ENCODE data around the gene BCKDHA.
"Not testable (repeated sequence)": the region's sequence is repeated elsewhere in the genome, so short reads cannot be mapped to it uniquely, and the experiment has no call there.

Gene BCKDHA

DNA sequence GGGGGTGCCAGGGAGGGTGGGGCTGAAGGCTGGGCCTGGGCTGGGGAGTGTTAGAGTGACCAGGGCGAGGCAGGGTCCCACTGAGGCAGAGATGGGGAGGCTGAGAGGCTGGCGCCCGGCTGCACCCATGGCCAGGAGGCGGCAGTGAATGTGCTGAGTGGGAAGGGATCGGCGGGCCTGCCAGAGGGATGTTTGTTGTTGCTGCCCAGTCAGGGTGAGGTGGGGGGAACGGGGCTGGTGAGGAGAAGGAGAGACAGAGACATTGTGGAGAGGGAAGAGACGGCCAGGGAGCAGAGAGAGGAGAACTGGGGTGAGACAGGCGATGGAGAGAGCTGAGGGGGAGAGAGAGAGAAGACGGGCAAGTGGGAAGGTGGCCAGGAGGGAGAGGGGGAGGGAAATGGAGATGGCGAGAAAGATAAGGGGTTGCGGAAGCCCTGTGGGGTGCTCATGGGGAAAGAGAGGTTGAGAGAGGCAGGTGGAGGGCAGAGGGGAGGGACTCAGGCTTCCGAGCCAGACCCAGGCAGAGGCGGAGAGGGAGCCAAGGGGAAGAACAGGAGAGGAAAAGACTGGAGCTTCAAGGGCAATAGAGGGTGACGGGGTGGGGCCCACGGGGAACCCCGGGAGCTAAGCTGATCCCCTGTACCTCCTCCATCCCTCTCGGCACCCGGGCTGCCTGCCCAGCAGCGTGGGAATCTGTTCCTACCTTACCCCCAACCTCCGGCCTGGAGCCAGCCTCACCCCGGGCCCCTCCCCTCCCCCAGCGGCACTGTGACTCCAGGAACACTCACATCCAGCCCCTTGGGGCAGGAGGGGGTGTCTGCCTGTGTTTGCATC, 30.2 kb downstream of the BCKDHA start:
- peak; percentile 10 for DNase-seq

DNA sequence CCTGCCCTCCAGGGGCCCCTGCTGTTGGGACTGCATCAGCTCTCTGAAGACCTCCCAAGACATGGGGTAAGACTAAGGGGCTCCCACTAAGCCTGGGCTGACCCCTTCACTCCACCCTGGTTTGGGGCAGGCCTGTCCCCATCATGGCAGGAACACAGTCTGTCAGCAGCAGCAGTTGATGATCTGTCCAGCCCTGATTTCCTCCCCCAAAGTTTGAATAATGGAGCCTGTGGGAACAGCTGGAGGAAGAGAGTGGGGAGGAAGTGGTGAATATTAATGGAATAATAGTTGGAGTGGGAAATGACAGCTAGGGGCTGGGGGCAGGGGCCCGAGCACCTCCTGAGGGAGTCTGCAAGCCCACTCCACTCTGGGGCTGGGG, 30.9 kb downstream of the BCKDHA start:
- no peak for DNase-seq

DNA sequence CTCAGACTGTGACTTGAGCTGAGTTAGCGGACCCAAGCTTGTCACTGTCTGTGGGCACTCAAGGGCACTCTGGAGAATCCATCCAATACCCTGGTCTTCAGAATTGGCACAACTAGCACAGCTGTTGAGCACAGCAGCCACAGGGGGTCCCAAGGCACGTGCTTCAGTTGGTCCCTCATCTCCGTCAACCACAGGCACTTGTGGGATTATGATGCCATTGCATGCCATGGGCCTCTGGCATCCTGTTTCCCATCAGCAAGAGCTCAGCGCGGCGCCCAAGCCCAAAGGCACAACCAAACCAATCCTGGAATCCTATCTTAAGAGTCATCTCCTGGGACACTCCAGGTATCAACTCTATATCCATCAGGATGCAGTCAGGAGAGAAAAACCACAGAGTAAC, 33.3 kb downstream of the BCKDHA start:
- peak; percentile 10 for DNase-seq

DNA sequence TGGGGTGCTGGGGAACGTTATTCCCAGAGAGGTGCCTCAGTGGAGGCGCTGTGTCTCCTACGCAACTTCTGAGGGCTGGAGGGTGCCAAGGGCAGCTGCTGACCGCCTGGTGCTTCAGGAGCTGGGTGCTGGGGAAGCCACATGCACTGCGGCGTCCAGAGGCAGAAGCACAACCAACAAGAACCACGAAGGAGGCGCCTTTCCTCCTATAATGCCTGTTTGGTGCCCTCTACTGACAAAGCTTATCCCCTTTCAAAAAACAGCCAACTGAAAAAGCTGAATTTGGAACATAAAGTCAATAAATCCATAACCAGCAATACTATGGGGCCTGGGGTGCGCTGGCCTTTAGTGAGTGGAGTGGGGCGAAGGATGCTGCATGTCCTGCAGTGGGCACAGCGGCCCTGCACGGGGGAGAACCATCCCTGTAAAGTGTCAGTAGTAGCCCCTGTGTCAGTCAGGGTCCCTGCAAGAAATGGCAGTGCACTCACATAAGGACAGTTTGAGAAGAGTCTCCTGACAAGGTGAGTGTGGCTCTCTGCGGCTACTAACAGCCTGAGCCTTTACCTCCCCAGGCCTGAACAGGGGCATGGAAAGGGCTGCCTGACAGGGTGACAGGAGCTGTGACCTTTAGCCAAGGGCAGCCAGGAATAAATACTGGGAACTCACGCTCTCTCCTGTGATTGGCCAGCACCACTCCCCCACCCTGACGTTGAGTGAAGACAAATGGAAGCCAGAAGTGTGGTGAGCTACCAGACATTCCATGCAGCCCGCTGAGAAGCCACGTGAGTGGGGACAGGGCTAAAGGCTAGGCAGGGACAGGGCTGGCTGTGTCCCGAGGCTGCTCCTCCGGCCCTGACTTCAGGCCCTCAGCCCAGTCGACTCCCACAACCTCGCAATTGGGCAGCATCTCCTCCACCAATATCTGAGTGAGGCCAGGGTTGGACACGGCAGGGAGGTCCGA, 34.1 kb downstream of the BCKDHA start:
- DNase-seq: peak; percentile 25

DNA sequence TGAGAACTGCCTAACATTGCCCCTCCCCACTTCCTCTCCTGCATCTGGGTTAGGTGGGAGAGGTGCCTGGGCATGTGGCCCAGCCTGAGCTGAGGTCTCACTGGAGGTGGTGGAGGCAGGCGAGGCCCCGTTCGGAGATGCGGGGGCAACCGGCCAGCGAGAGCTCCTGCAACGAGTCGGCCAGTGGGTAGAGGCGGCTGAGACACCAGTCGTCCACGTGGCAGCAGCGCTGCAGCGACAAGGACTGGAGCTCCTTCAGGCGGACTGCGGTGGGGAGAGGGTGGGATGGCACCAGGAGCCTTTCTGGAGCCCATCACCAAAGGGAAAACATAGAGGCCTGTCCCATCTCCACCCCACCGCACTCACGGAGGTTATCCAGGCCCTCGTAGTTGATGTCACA, 35.6 kb downstream of the BCKDHA start:
- DNase-seq: no peak

DNA sequence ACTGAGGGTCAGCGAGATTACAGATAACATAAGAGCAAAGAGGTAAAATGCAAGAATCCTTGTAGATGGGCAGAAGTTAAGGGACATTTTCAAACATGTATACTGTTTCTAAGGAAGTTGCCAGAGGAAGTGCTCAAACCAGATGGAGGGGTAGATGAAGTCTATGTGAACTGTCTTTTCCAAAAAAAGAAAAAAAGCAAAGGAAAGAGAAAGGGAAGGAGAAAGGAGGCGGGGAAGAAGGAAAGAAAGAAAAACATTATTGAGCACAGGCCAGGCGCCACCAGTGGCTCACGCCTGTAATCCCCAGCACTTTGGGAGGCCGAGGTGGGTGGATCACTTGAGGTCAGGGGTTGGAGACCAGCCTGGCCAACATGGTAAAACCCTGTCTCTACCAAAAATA, 36.8 kb downstream of the BCKDHA start:
- no peak for DNase-seq

DNA sequence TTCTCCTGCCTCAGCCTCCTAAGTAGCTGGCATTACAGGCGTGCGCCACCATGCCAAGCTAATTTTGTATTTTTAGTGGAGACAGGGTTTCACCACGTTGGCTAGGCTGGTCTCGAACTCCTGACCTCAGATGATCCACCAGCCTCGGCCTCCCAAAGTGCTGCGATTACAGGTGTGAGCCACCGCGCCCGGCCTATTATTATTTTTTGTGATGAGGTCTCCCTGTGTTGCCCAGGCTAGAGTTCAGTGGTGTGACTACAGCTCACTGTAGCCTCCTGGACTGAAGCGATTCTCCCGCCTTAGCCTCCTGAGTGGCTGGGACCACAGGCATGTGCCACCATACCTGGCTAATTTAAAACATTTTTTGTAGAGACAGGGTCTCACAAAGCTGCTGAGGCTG, 37.8 kb downstream of the BCKDHA start:
- not testable (repeated sequence) for DNase-seq

DNA sequence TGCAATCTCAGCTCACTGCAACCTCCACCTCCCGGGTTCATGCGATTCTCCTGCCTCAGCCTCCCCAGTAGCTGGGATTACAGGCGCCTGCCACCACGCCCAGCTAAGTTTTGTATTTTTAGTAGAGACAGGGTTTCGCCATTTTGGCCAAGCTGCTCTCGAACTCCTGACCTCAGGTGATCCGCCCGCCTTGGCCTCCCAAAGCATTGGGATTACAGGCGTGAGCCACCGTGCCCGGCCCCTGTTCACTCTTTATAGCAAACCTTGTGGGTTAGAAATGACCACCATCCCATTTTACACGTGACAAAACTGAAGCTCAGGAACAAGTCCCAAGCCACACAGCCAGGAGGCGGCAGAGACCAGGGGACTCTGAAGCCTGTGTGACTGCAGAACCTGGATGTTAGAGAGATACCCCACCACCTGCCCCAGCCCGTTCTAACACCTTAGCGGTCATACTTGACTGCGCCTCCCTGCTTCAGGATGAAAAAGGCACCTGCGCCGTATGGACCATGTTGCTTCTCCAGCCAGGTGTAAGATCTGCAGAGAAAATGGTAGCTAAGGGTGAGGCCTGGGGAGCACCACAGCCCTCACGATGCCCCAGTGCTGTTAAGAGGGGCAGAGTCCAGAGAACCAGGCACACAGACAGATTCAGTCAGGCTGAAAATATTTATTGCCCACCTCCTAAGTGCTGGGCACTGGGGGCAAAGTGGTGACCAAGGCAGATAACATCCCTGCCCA, 38.5 kb downstream of the BCKDHA start:
- no peak for DNase-seq

DNA sequence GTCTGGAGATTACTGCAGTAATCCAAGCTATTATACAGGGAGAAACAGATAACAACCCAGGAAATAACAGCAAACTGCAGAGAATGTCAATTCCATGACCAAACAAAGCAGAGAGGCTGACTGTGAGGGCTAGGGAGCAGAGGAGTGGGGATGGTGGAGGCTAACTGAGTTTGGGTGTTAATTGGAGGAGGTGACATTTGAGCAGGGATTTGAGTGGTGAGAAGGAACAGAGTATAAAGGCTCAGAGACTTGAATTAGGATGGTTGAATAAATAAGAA, 39.0 kb downstream of the BCKDHA start:
- no peak for DNase-seq

DNA sequence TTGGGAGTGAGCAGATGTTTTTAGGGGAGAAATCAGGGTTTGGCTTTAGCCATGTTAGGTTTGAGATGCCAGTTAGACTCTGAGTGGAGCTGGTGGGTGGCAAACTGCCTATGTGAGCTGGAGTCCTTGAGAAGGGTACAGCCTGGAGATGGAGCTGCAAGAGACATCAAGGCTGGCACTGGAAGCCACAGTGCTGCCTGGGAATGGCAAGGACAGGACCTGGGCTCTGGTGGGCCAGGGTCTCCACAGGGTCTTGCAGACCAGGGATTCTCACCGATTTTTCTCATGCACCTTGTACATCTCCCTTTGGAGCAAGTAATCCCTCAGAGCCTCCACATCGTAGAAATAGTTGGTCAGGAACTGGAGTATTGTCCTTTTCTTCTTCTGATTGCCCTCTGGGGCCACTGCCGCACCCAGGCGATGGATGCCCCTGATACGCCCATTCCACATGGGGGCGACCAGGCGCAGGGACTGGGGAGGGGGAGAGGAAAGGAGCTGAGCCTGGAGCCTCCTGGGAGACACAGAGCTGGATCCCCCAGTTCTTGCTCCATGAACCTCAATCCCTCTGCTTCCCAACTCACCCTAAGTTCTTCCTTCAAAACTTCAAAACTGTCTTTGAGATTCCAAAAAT, 40.4 kb downstream of the BCKDHA start:
- no peak for DNase-seq

DNA sequence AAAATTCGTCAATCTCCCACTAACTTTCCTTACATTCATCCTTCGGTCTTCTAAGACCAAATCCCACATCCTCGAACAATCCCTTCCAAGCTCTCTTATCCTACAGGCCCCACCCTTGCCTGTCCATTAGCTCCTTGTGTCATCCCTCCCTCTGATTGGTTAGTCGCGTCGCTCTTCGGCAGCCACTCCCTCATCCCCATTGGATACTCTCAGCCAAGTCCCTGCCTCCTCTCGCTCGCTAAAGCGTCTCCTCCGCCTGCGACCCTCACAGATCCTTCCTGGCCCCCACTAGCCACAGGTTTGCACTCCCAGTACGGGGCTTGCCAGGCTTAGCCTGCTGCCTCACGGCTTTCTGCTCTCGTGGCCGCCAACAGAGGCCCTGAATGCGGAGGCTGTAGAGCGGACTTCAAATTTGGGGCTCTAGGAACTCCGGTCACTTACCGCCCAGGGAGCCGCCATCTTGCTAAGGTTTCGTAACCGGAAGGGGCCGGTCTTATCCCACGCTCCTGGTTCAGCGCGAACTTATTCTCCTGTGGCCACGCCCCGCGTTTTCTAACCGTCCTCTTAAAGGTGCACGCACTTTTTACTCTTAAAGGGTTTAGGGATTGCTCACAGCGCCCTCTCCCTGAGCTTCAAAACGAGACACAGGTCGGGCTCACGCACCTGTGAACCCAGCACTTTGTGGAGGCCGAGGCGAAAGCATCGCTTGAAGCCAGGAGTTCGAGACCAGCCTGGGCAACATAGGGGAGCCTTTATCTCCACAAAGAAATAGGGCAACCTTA, 42.0 kb downstream of the BCKDHA start, which contains the start of gene DMAC2:
TSS of gene DMAC2 (minus strand) at position 472 of the 782 bp plus-strand sequence. CDS start at position 459, 13 bp downstream.
- DNase-seq: peak; percentile 98

DNA sequence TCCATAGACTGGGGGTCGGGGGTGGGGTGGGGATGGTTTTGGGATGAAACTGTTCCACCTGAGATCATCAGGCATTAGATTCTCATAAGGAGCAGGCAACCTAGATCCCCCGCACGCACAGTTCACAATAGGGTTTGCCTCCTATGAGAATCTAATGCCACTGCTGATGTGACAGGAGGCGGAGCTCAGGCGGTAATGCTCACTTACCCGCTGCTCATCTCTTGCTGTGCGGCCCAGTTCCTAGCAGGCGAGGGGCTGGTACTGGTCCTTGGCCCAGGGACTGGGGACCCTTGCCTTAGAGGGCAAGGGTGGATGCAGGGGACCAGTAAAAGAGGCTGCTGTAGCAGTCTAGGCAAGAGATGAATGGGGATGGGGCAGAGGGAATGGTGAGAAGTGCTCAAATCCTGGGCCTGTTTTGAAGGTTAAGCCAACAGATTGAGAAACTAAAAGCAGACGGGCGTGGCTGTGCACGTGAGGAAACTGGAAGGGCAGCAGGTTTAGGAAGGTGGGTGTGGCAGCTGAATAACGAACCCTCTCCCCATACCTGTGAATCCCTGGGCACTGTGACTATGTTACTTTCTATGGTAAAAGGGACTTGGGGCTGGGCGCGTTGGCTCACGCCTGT, 43.8 kb downstream of the BCKDHA start:
- no peak for DNase-seq

DNA sequence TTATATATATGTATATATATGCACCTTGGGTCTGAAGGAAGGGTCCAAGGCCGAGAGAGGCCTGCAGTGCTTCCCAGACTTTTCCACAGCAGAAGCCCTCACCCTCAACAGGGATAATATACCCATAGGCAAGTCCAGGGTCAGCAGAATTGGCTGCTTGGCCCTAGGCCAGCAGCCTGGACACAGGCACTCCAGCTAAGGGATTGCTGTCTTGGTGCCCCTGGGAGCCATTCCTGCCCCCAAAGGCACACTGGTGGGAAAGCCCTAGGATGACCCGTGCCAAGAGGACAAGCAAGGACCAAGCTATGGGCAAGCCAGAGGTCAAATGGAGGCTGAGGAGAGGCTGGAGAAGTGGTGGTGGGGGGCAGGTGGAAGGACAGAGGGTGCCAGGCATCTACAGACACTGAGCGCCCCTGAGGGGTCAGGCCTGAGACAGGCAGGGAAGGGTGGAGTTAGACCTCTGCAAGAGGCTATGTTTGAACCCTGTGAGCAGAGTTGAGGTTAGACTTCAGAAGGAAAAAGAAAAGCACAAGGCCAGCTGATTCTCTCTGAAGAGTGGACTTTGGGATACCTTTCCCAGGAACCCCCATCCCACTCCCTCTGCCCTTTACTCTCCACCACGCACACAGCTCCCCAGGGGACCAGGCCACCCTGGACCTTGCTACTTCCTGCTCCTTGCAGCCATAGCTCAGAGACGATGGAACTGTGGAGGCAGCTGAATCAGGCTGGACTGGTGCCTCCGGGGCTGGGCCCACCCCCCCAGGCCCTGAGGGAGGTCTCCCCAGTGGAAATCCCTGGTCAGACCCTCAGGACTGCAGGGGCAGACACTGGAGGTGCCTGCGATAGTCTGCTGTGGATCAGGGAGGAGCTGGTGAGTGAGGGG, 45.1 kb downstream of the BCKDHA start, which contains the start of gene ERICH4:
TSS of gene ERICH4 (plus strand) at position 684 of the 883 bp plus-strand sequence. CDS start at position 698, 14 bp downstream.
- DNase-seq: no peak

DNA sequence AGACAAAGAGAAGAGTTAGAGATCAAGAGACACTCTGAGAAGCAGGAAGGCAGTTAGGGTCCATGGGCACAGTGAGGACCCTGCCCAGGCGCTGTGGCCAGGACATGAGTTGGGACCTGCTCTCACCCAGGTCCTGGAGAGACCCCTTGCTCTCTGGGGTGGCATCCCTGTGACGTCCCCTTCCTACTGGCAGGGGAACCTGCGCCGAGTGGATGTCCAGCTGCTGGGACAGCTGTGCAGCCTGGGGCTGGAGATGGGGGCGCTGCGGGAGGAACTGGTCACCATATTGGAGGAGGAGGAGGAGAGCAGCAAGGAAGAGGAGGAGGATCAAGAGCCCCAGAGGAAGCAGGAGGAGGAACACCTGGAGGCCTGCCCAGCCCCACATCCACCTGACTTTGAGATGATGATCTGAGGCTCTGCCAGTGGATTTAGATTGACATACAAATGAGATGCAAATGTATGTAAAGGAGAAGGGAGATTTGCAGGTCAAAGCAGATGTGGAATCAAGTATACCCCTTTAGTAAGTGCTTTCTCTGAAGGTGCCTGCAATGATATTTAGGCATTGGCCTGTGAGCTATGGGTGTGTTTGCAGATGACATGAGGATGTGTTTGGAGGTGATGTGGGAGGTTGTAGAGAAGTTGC, 46.3 kb downstream of the BCKDHA start:
- DNase-seq: no peak

DNA sequence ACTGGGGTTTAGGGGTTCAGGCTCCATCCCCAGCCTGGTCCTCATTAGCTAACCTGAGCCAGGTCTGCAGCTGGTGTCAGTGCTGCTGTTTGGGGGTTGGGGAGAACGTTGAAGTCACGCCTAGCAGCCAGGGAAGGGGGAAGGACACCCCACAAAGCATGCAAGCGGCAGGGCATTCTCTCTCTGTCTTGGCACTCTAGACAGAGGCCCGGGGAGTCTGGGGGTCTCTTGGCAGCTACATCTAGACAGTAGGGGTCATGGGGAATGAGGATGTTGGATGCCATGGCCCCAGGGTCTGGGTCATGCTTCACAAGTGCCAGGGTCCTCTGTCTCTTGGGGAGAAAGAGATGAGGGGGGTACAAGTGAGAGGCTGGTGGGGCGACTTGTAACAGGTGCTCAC, 48.0 kb downstream of the BCKDHA start:
- no peak for DNase-seq

DNA sequence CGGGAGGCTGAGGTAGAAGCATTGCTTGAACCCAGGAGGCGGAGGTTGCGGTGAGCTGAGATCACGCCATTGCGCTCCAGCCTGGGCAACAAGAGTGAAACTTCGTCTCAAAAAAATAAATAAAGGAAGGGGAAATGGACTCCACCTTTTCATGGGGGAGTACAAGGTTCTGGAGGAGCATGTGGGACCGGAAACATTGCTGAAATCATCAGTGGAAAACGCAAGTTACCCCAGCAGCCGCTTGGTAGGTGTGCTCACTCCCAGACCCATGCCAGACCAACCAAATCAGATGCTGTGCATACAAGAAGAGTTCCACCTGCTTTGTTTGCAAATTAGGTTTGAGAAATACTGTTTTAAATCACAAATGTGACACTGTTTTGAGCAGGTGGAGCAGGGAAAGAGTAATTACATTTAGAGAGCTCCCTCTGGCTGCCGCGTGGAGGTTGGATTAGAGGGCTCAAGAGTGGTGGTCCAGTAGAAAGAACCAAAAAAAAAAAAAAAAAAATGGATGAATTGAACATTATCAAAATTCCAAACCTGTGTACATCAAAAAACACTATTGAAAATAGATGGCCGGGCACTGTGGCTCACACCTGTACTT, 50.2 kb downstream of the BCKDHA start:
- no peak for DNase-seq

DNA sequence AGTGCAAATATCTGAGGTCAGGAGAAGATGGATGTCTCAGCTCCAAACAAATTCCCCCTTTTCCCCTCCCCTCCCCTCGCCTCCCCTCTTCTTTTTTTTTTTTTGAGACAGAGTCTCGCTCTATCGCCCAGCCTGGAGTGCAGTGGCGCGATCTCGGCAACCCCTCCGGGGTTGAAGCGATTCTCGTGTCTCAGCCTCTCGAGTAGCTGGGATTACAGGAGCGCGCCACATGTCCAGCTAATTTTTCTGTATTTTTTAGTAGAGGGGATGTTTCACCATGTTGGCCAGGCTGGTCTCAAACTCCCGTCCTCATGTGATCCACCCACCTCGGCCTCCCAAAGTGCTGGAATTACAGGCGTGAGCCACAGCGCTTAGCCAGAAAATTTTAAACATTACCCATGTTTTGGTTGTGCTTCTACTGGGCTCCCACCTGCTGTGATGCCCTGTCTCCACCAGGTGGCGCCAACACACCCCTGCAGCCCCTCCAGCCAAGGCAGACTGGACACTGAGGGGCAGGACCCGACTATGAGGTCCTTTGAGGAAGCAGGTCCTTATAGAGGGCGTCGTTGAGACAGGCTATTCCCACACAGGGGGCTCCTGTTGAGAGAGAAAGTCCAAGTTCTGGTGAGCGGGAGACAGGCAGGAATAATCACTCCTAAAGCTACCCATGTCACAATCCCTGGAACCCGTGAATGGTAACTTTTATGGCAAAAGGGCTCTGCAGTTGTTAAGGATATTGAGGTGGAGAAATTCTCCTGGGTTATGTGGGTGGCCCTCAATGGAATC, 51.7 kb downstream of the BCKDHA start:
- peak; percentile 75 for DNase-seq

DNA sequence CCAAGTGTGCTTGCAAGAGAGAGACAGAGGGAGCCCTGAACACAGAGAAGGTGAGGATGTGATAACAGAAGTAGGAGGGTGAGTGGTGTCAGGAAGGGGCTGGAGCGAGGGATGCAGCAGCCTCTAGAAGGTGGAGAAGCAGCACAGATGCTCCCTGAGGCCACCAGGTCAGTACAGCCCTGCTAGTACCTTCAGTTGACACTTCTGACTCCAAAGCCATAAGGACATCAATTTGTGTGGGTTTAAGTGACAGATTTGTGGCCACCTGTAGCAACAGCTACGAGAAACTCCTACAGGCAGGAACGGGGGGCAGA, 52.2 kb downstream of the BCKDHA start:
- DNase-seq: no peak

Measured in EL (cell line).